Measurements from ENCODE around the gene CEACAM8.

- no peak for TF ChIP-seq CTCF (IDR thresholded peaks at IDR 0.05)
- TF ChIP-seq ZFX (IDR thresholded peaks at IDR 0.05; ENCODE audit: borderline replicate concordance): no peak
Observed at GRCh38 chr19:42532891-42533290, 61.8 kb downstream of the CEACAM8 start.
